ENCODE data around the gene RBMY1E.
"Not testable (repeated sequence)": the region's sequence is repeated elsewhere in the genome, so short reads cannot be mapped to it uniquely, and the experiment has no call there.

The RBMY1E gene

DNA sequence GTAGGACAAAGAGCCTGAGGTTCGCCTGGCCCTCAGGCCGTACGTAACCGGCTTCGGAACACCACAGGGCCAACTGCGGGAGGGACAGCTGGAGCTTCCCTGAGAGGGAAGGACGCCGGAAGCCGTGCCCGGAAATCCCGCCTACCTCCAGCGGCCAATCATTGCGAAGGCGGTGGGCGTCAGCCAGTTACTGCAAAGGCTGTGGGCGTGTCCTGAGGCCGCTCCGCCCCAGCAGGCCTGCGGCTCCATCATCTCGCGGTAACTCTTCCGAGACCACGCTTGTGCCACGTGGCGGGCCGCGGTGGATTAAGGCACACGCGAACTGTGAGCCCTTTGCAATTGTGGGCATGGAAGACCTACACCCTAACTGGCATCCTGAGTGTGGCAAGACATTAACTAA is at the start of gene RBMY1E:
TSS of gene RBMY1E (minus strand) at position 101 of the 400 bp plus-strand sequence. CDS start 1,978 bp downstream, outside the sequence.
- DNase-seq = not testable (repeated sequence)

DNA sequence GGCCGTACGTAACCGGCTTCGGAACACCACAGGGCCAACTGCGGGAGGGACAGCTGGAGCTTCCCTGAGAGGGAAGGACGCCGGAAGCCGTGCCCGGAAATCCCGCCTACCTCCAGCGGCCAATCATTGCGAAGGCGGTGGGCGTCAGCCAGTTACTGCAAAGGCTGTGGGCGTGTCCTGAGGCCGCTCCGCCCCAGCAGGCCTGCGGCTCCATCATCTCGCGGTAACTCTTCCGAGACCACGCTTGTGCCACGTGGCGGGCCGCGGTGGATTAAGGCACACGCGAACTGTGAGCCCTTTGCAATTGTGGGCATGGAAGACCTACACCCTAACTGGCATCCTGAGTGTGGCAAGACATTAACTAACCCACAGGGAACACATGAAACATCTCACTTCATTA is 23.4 kb downstream of the RBMY1E start, which contains the start of gene RBMY1D:
TSS of gene RBMY1D (minus strand) at position 101 of the 400 bp plus-strand sequence. CDS start 2,013 bp downstream, outside the sequence.
- DNase-seq = not testable (repeated sequence)

DNA sequence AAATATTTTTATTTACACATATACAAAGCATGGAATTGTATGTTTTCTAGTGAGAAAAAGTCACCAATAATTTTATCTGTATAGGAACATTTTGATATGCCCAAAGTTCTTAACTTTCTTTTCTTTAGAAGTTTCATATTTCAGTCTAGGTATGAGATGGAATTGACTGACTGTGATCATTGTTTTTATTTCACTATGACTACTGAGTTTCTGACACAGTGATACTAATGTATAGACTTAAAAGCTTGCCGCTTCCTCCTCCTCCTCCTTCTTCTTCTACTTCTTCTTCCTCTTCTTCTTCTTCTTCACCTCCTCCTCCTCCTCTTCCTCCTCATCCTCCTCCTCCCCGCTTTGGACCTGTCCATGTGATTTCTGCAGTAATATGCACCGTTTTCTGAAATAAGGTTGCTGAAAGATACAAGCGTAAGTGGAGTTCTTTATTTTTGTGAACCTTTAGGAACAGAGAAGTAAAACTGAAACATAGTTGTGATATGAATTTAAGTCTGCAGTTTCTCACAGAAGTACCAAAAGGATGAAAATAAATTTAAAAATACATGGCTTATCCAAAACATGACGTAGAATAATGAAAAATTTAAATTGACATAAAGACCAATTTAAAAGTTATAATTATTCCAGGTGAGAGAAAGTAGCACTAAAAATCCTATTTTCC is 48.3 kb downstream of the RBMY1E start:
- not testable (repeated sequence) for DNase-seq
